Mesenchymal stem cell (in vitro differentiated cells and primary cell): Measurements from ENCODE around the gene NUMB.

Experiments used
- DNase-seq: peaks from one replicate; pipeline ENCODE4 v3.0.0-alpha.2; 2013
- H2AFZ ChIP-seq: one replicate; pipeline ENCODE4 v1.6.1; 2013; ENCODE audit warnings: low read depth, mild to moderate bottlenecking, control low read depth, inconsistent platforms, low read length, moderate library complexity
- H2AK5ac ChIP-seq: 2 replicates; pipeline ENCODE4 v1.6.1; 2013; ENCODE audit warnings: low read length, moderate library complexity, mild to moderate bottlenecking, inconsistent platforms; ENCODE audit not compliant: severe bottlenecking
- H2BK120ac ChIP-seq: one replicate; pipeline ENCODE4 v1.6.1; 2013; ENCODE audit warnings: low read depth, mild to moderate bottlenecking, inconsistent platforms, low read length, moderate library complexity
- H2BK12ac ChIP-seq, 2 experiments: one replicate each; pipeline ENCODE4 v1.6.1; 2013; ENCODE audit warnings: inconsistent platforms in 2 of 2, low read length in 2 of 2, mild to moderate bottlenecking in 2 of 2, moderate library complexity in 2 of 2, control low read depth in 1 of 2
- H2BK15ac ChIP-seq: one replicate; pipeline ENCODE4 v1.6.1; 2013; ENCODE audit warnings: mild to moderate bottlenecking, low read depth, inconsistent platforms; ENCODE audit not compliant: poor library complexity, severe bottlenecking
- H2BK5ac ChIP-seq: 2 replicates; pipeline ENCODE4 v1.6.1; 2013; ENCODE audit warnings: low read depth, mild to moderate bottlenecking, low read length, control low read depth, inconsistent platforms; ENCODE audit not compliant: poor library complexity, severe bottlenecking
- H3K14ac ChIP-seq, 2 experiments: one replicate each; pipeline ENCODE4 v1.6.1; 2013; ENCODE audit warnings: inconsistent platforms in 2 of 2, low read length in 2 of 2, control low read depth in 1 of 2, mild to moderate bottlenecking in 1 of 2, moderate library complexity in 1 of 2
- H3K18ac ChIP-seq, 2 experiments: one replicate each; pipeline ENCODE4 v1.6.1; 2013; ENCODE audit warnings: inconsistent platforms in 2 of 2, low read length in 2 of 2, control low read depth in 1 of 2, low read depth in 1 of 2, mild to moderate bottlenecking in 1 of 2
- H3K23ac ChIP-seq, 2 experiments: one replicate each; pipeline ENCODE4 v1.6.1; 2013; ENCODE audit warnings: inconsistent platforms in 2 of 2, low read length in 2 of 2, mild to moderate bottlenecking in 2 of 2, moderate library complexity in 2 of 2, control low read depth in 1 of 2
- H3K27ac ChIP-seq: 2 replicates; pipeline ENCODE4 v1.5.1; 2013; ENCODE audit warnings: mild to moderate bottlenecking, moderate library complexity, low read length, control low read depth, inconsistent platforms; ENCODE audit not compliant: poor library complexity, severe bottlenecking
- H3K27me3 ChIP-seq, 2 experiments: 2 replicates each; pipeline versions ENCODE4 v1.6.1 to v1.7.0; 2013; ENCODE audit warnings: low read length in 2 of 2, mild to moderate bottlenecking in 2 of 2, moderate library complexity in 2 of 2, control low read depth in 1 of 2, inconsistent platforms in 1 of 2; ENCODE audit not compliant: control insufficient read depth in 1 of 2, insufficient read depth in 1 of 2
- H3K36me3 ChIP-seq, 2 experiments: 2 replicates each; pipeline versions ENCODE4 v1.6.1 to v1.7.0; 2013; ENCODE audit warnings: low read length in 2 of 2, control low read depth in 1 of 2, inconsistent platforms in 1 of 2, low read depth in 1 of 2, mild to moderate bottlenecking in 1 of 2; ENCODE audit not compliant: insufficient read depth in 2 of 2, control insufficient read depth in 1 of 2
- H3K4ac ChIP-seq, 2 experiments: one replicate each; pipeline ENCODE4 v1.6.1; 2013; ENCODE audit warnings: inconsistent platforms in 2 of 2, low read length in 2 of 2, mild to moderate bottlenecking in 2 of 2, moderate library complexity in 2 of 2, control low read depth in 1 of 2, low read depth in 1 of 2
- H3K4me1 ChIP-seq: 2 replicates; pipeline ENCODE4 v1.6.1; 2013; ENCODE audit warnings: low read depth, low read length, control low read depth; ENCODE audit not compliant: control insufficient read depth, insufficient read depth
- H3K4me2 ChIP-seq: 2 replicates; pipeline ENCODE4 v1.6.1; 2013; ENCODE audit warnings: low read length, mild to moderate bottlenecking, inconsistent platforms; ENCODE audit not compliant: poor library complexity, severe bottlenecking
- H3K4me3 ChIP-seq, 2 experiments: 2 replicates each; pipeline versions ENCODE4 v1.5.1 to v1.7.0; 2013; ENCODE audit warnings: low read length in 2 of 2, mild to moderate bottlenecking in 2 of 2, control low read depth in 1 of 2, low read depth in 1 of 2; ENCODE audit not compliant: insufficient read depth in 1 of 2
- H3K79me1 ChIP-seq: replicated peaks from 2 replicates; pipeline ENCODE4 v1.6.1; 2013; ENCODE audit warnings: mild to moderate bottlenecking, control low read depth, low read length, inconsistent platforms; ENCODE audit not compliant: poor library complexity, severe bottlenecking
- H3K9ac ChIP-seq: 2 replicates; pipeline ENCODE4 v1.7.0; 2013; ENCODE audit warnings: mild to moderate bottlenecking, low read length, moderate library complexity
- H3K9me3 ChIP-seq: 2 replicates; pipeline ENCODE4 v1.7.0; 2013; ENCODE audit warnings: mild to moderate bottlenecking, low read length; ENCODE audit not compliant: control insufficient read depth
- H4K8ac ChIP-seq: one replicate; pipeline ENCODE4 v1.6.1; 2013; ENCODE audit warnings: inconsistent platforms, mild to moderate bottlenecking, low read length, moderate library complexity
- H4K91ac ChIP-seq: one replicate; pipeline ENCODE4 v1.6.1; 2013; ENCODE audit warnings: mild to moderate bottlenecking, low read length, inconsistent platforms
- WGBS: methylation state at CpG from one replicate; pipeline ENCODE4 v1.1.7; 2013; ENCODE audit warnings: mixed read lengths; 5-methylcytosine and 5-hydroxymethylcytosine counted together

NUMB gene

GRCh38 chr14:73239393-73240241, 218.7 kb downstream of the NUMB start:
- 13% methylated on average over 41 of the region's 48 CpGs for WGBS
- Histone ChIP-seq H3K9ac (no peak overlapping the region), H4K91ac (no peak overlapping the region), H3K18ac (peak overlapping the region; percentile 4 to 78), H2AFZ (peak overlapping the region; percentile 19), H3K14ac (no peak overlapping the region), H3K4me3 (peak overlapping the region; percentile 52 to 65), H3K27ac (no peak overlapping the region), H2BK5ac (peak overlapping the region; percentile 26), H3K36me3 (peaks cover 0 to 12% of the 10 kb centered on the region in 2 experiments), H3K27me3 (peaks cover 7 to 45% of the 10 kb centered on the region in 2 experiments), H3K4me2 (peak overlapping the region; percentile 69), H2BK15ac (peak overlapping the region; percentile 84), H3K4me1 (peaks cover 65% of the 10 kb centered on the region), H3K79me1 (peaks cover 9% of the 10 kb centered on the region), H3K4ac (no peak overlapping the region), H2AK5ac (peak overlapping the region; percentile 76), H4K8ac (peak overlapping the region; percentile 22), H2BK120ac (no peak overlapping the region), H3K23ac (peak overlapping the region in 1 of 2 experiments; percentile 76), H2BK12ac (peak overlapping the region in 1 of 2 experiments; percentile 61), H3K9me3 (no peaks in the 10 kb centered on the region)
- DNase-seq: peak; percentile 43

- H4K91ac ChIP-seq: no peak overlapping the region
- peak overlapping the region; percentile 26 for H3K4me2 ChIP-seq
- DNase-seq: no peak
- H3K9me3 ChIP-seq: no peaks in the 10 kb centered on the region
- H3K27ac ChIP-seq: peak overlapping the region; percentile 67
- no peak overlapping the region for H3K9ac ChIP-seq
- peaks cover 65% of the 10 kb centered on the region for H3K4me1 ChIP-seq
- H3K23ac ChIP-seq: no peak overlapping the region
- H3K18ac ChIP-seq: peak overlapping the region in 1 of 2 experiments; percentile 81
- H2BK5ac ChIP-seq: no peak overlapping the region
- H3K79me1 ChIP-seq: peaks cover 4% of the 10 kb centered on the region
- no peak overlapping the region for H3K4ac ChIP-seq
- no peak overlapping the region for H2AK5ac ChIP-seq
- no peak overlapping the region for H4K8ac ChIP-seq
- peaks cover 0 to 10% of the 10 kb centered on the region in 2 experiments for H3K36me3 ChIP-seq
- no peak overlapping the region for H3K4me3 ChIP-seq
- H2BK12ac ChIP-seq: no peak overlapping the region
- H3K27me3 ChIP-seq: peaks cover 14 to 52% of the 10 kb centered on the region in 2 experiments
- 82% methylated on average over 11 of the region's 11 CpGs for WGBS
- H2BK120ac ChIP-seq: no peak overlapping the region
- no peak overlapping the region for H2AFZ ChIP-seq
- H3K14ac ChIP-seq: peak overlapping the region in 1 of 2 experiments; percentile 50
- H2BK15ac ChIP-seq: no peak overlapping the region
These were observed 219.4 kb downstream of the NUMB start for GRCh38 chr14:73238941-73239340.

DNA sequence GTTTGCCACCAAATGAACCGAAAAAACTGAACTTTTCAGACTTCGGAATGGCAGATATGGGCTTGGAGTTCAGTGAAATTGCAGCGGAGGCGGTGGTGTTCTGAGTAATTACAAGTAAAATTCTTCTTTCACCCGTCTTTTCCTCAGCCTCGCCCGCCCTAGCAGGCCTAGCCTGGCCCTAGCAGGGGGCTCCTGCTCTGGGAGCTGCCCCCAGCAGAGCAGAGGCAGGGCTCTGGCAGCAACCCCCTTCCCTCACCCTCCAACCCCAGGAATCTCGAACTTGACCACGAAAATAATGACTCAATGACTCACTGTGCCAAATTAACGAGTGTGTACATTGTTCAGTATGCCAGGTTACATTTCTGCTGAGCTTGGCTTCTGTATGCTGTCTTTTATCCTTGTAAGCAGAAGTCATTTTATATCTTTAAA, 219.9 kb downstream of the NUMB start:
- peak overlapping the region; percentile 85 for H3K27ac ChIP-seq
- H3K36me3 ChIP-seq: peaks cover 0 to 10% of the 10 kb centered on the region in 2 experiments
- H3K23ac ChIP-seq: no peak overlapping the region
- peak overlapping the region; percentile 90 for H3K4me2 ChIP-seq
- peaks cover 65% of the 10 kb centered on the region for H3K4me1 ChIP-seq
- H3K9ac ChIP-seq: peak overlapping the region; percentile 27
- H3K79me1 ChIP-seq: peaks cover 3% of the 10 kb centered on the region
- no peak overlapping the region for H2BK15ac ChIP-seq
- peaks cover 19 to 57% of the 10 kb centered on the region in 2 experiments for H3K27me3 ChIP-seq
- peak overlapping the region in 1 of 2 experiments; percentile 49 for H3K4ac ChIP-seq
- H2BK5ac ChIP-seq: peak overlapping the region; percentile 95
- peak overlapping the region; percentile 51 for H2AFZ ChIP-seq
- peak; percentile 69 for DNase-seq
- H3K9me3 ChIP-seq: no peaks in the 10 kb centered on the region
- peak overlapping the region; percentile 18 for H4K91ac ChIP-seq
- H2AK5ac ChIP-seq: peak overlapping the region; percentile 42
- H2BK120ac ChIP-seq: no peak overlapping the region
- peak overlapping the region in 1 of 2 experiments; percentile 69 for H3K18ac ChIP-seq
- peak overlapping the region in 1 of 2 experiments; percentile 47 for H2BK12ac ChIP-seq
- no peak overlapping the region for H3K14ac ChIP-seq
- H3K4me3 ChIP-seq: peak overlapping the region; percentile 45 to 69
- H4K8ac ChIP-seq: peak overlapping the region; percentile 92
- 4% methylated on average over 5 of the region's 10 CpGs for WGBS
